Activated CD8-positive, alpha-beta memory T cell treated with anti-CD3 and anti-CD28 coated beads for 4 hours (primary cell): ENCODE measurements around the gene ZNF749.
"Not testable (repeated sequence)": the region's sequence is repeated elsewhere in the genome, so short reads cannot be mapped to it uniquely, and the experiment has no call there.

Experiments used
- DNase-seq, 2 donors: peaks; one replicate each; pipeline ENCODE4 v3.0.0-alpha.2; 2020; ENCODE audit warnings: low read depth in 2 of 2

ZNF749 gene

DNA sequence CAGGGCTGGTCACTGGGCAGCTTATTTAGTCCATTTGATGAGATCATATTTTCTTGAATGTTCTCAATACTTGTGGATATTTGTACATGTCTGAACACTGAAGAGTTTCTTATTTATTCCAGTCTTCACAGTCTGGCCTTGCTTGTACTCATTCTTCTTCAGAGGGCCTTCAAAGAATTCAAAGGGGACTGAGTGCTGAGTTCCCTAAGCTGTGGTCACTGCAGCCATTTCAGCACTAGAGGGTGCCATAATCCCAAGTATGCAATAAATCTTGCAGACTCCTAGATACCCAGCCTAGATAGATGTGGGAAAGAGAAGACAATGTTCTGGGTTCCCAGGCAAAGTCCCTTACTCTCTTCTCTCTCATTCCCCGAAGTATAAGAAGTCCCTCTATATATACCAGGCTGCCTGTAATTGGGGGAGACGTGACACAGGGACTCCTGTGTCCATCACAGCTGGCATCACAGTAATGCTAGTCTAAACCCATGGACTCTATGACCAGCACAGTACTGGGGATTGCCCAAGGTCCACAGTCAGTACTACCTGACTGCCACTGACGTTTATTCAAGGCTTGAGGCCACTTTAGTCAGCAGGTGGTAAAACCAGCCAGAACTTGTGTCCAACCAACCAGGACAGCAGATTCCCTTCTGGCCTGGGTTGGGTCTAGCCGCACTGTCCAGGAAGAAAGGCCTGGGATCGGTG, 30.7 kb downstream of the ZNF749 start:
- DNase-seq, result no peak

DNA sequence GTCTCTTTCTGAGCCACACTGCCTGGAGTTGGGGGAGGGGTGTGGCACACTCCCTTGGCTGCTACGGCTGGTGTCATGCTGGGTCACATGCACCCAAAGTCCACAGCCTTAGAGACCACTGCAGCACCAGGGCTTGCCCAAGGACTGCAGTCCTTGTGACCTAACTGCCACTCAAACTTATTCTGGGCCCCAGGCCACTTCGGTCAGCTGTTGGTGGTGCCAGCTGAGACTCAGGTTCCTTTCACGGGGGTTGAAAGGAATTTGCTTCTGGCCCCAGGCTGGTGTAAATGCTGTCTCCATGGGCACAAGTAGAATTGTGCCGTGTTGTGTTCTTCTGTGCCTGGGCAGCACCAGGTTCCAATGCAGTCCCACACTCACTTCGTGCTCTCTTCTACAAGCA, 31.4 kb downstream of the ZNF749 start:
- DNase-seq, result no peak

DNA sequence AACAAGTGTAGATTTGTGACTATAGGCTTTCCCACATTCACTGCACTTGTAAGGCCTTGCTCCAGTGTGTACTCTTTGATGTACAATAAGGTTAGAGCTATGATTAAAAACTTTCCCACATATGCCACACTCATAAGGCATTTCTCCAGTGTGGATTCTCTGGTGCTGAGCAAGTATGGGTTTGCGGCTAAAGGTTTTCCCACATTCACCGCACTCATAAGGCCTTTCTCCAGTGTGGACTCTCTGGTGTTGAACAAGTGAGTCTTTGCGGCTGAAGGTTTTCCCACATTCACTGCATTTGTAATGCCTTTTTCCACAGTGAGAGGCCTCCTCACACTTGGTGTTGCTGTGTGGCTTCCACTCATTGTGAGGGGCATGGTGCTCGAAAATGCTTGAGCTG, 38.5 kb downstream of the ZNF749 start:
- no peak for DNase-seq

DNA sequence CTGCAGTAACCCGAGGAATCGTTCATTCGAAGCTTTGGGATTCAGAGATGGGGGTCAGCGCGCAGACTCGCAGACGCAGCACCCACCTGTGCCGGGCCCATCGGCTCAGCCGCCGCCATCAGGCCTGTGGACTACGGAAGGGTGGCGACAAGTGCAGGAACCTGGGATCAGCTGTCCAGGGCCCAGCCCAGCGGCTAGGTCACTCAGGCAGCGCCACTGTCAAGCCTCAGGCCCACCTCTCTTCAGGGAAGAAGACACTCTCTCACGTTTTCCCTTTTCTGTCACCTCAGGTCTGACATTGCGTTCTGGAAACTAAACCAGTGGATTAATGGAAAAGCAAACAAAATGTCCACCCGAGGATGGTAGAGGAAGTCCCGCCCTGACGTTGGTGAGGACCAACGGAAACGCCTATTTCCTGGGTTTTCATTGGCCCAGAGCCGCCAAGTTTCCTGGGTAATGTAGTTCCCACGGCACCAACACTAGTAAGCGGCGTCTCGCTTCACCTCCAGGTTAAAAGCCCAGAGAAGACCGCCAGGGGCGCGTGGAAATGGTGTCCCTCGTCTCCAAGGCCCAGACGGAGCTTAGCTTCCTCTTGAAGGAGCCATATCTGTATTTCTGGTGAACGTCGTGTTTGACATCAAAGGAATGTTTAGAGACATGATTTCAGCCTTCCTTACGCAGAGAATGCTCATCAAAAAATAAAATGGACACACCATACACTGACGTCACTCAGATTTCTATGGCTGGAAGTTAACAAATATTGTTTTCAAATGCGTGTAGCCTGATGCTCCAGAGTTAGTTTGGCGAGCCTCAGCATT, 42.3 kb downstream of the ZNF749 start, which contains the start of gene ZNF772:
TSS of gene ZNF772 (minus strand) at position 376 of the 818 bp plus-strand sequence. CDS start at position 119, 257 bp downstream.
- peak; percentile 77 to 79 for DNase-seq

DNA sequence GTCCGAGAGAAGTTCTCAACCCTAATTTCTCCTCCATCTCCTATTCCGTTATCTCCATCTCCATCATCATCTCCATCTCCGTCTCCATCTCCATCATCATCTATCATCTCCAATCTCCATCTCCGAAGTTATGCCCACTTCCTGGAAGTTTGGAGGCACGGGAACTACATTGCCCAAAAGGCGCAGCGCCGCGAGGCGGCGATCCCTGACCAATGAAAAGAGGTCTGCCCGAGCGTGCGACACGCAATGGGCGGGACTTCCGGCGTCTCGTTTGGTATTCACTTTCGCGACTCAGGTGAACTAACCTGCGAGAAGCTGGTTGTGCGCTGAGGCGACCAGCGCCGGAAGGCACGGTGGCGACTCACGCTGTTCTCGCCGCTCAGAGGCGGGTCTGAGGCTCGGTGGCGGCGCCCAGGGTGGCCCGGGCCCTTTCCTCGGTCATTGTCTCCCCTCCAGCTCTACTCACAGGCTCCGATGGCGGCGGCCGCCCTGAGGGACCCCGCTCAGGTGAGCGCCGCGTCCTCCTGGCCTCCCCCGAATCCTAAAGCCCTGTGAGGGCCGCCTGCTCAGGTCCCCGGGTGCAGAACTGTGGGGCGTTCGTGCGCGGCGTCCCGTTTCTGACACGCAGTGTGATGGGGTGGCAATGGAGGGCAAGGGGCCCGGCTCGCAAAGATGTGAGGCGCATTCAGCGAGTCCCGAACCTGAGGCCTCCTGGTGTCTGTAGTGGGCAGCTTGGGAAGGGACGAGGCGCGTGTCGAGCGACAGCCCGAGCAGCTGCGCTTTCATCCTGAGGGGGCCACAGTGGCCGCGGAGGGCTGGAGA, 52.6 kb downstream of the ZNF749 start, which contains the start of gene ZNF419:
TSS of gene ZNF419 (plus strand) at position 274 of the 822 bp plus-strand sequence. CDS start at position 475, 201 bp downstream.
- DNase-seq, result peak; percentile 89 to 91

DNA sequence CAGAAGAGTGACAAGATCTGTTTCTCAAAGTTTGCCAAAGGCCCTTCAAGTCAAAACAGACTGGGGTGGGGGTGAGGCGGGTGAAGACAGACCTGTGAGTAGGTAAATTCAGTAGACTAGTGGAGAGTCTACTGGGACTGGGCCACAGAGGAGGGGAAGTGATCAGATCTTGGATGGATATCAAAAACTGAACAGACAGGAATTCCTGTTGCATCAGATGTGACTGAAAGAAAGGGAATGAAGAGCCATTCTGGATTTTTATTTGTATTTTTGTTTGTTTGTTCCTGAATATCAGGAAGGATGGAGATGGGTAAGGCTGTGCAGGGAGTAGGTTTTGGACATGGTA, 53.1 kb downstream of the ZNF749 start:
- DNase-seq, result not testable (repeated sequence)
